Left ventricle myocardium inferior (tissue), 1 donor: ENCODE results near the gene PTH1R. TPM values are rescaled to one million over a fixed set of nuclear protein-coding genes. Genes with fewer than 3 reads are reported as not detected.

Experiments
- DNase-seq: peaks from one replicate; pipeline ENCODE4 v3.0.0-alpha.2; 2020
- H3K27ac ChIP-seq: fragments of 200-600 bp; replicated peaks from 2 replicates; pipeline ENCODE4 v1.8.0; 2021
- H3K27me3 ChIP-seq: fragments of 200-600 bp; 2 replicates; pipeline ENCODE4 v1.8.0; 2021; ENCODE audit warnings: low read depth
- H3K36me3 ChIP-seq: fragments of 200-600 bp; 2 replicates; pipeline ENCODE4 v1.8.0; 2021
- H3K4me1 ChIP-seq: fragments of 200-600 bp; 2 replicates; pipeline ENCODE4 v1.8.0; 2021
- H3K4me3 ChIP-seq: fragments of 200-600 bp; 2 replicates; pipeline ENCODE4 v1.8.0; 2021; ENCODE audit warnings: mild to moderate bottlenecking, moderate library complexity
- H3K9me3 ChIP-seq: fragments of 200-600 bp; replicated peaks from 2 replicates; pipeline ENCODE4 v1.8.0; 2021
- intact Hi-C: fragments of 100-400 bp; cut with micrococcal nuclease; formaldehyde crosslinking; loops from one replicate; pipeline ENCODE4 v1.11.0; 2022
- long read RNA-seq: library from polyadenylated mRNA; unstranded; transcript quantifications from one replicate; pipeline ENCODE4 v2.0.0, GENCODE V29; 2021
- total RNA-seq: library from RNA; stranded (reverse); fragmentation: NEBNext Ultra II Directional; extraction: Animal tissue kit (Norgen Biotek cat#: 25700); gene quantifications from one replicate; pipeline ENCODE4 v1.2.1, GENCODE V29; 2021
- TF ChIP-seq, protein P1 (sequence below): fragments of 200-600 bp; IDR thresholded peaks from 2 replicates; pipeline ENCODE4 v1.8.0; 2021; ENCODE audit warnings: antibody characterized with exemption, mild to moderate bottlenecking, borderline replicate concordance
- donor health status: DM: no; HTN: yes; CAD: no; lungs with severe emphysema.

Gene PTH1R
- 6.4 TPM for total RNA-seq
- long read RNA-seq, transcript PTH1R-201 (14 exons, 2,123 nt) = major isoform, 7 of 27 reads
- long read RNA-seq, transcript PTH1R-204 (15 exons, 1,914 nt) = minor isoform, 5 of 27 reads
- long read RNA-seq, partial matches to known transcripts = 0 of 27 reads
- long read RNA-seq, other reads (novel, unspliced or antisense) = 15 of 27 reads

DNA sequence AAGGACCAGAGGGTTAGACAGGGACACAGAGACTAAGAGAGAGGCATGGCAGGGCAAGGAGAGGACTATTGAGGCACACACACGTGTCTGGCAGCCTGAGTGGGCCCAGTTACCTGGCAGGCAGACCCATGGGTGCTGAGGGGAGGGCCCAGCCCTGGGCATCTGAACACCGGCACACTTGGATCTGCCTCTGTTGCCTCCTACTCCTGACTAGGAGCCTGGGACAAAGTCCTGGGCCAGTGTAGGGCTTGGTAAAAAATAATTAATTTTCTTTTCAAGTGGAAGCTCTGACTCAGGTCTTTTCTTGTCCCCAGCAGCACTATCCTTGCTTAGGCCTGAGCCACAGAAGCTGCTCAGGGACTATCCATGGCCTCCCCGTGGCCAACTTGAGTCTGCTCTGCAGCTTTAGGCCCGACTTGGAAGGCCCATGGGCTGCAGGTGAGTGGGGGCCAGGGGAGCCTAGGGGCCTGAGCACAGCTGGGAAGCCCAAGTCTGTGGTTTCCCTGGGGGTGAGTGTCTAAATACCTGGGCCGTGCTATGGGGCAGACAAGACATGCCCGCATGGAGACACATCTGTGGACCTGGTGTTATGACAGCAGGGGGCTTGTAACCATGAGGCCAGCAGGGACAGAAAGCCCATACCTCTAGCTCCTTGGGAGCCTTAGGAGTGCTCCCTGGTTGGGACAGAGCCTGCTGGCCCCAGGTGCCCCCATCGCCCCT, at the start of gene PTH1R:
Gene PTH1R (plus strand): TSS at position 316 of the 720 bp plus-strand sequence. CDS start 5,839 bp downstream, outside the sequence.
- TF ChIP-seq, protein P1, sequence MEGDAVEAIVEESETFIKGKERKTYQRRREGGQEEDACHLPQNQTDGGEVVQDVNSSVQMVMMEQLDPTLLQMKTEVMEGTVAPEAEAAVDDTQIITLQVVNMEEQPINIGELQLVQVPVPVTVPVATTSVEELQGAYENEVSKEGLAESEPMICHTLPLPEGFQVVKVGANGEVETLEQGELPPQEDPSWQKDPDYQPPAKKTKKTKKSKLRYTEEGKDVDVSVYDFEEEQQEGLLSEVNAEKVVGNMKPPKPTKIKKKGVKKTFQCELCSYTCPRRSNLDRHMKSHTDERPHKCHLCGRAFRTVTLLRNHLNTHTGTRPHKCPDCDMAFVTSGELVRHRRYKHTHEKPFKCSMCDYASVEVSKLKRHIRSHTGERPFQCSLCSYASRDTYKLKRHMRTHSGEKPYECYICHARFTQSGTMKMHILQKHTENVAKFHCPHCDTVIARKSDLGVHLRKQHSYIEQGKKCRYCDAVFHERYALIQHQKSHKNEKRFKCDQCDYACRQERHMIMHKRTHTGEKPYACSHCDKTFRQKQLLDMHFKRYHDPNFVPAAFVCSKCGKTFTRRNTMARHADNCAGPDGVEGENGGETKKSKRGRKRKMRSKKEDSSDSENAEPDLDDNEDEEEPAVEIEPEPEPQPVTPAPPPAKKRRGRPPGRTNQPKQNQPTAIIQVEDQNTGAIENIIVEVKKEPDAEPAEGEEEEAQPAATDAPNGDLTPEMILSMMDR = no peak
- intact Hi-C loops = no loop called here
- Histone ChIP-seq H3K36me3 (no peaks in the 10 kb centered on the region), H3K4me3 (no peak within 1 kb of the TSS), H3K4me1 (peaks cover 69% of the 10 kb centered on the region), H3K9me3 (no peaks in the 10 kb centered on the region), H3K27ac (peak within 1 kb of the TSS; percentile 30), H3K27me3 (peaks cover 21% of the 10 kb centered on the region)
- DNase-seq = no peak

DNA sequence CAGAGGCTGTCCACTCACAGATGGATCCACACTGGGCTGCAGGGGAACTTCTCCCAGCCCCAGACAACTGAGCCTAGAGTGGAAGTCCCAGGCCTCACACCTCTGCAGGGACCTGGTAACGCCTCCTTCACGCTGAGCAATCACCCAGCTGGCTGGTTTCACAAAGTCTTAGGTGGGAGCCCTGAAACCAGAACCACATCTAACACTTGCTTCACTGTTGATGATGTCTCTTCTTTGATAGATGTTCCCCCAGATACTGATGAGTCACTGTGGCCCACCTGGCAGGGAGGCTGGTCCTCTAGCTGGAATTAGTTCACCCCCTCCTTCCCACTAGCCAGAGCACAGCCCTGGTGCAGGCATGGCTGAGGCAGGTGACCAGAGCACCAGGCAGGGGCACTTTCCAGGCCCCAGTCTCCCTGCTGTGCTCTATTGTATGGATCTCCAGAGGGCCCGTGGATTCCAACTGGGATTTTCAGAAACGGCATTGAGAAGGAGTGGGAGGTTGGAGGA, 47.8 kb upstream of the PTH1R start:
- TF ChIP-seq, protein P1 = no peak
- H3K4me3 ChIP-seq = no peak overlapping the region
- peaks cover 44% of the 10 kb centered on the region for H3K36me3 ChIP-seq
- H3K27me3 ChIP-seq = no peaks in the 10 kb centered on the region
- DNase-seq = no peak
- no peak overlapping the region for H3K27ac ChIP-seq
- intact Hi-C loops = no loop called here
- H3K9me3 ChIP-seq = no peaks in the 10 kb centered on the region
- no peaks in the 10 kb centered on the region for H3K4me1 ChIP-seq

DNA sequence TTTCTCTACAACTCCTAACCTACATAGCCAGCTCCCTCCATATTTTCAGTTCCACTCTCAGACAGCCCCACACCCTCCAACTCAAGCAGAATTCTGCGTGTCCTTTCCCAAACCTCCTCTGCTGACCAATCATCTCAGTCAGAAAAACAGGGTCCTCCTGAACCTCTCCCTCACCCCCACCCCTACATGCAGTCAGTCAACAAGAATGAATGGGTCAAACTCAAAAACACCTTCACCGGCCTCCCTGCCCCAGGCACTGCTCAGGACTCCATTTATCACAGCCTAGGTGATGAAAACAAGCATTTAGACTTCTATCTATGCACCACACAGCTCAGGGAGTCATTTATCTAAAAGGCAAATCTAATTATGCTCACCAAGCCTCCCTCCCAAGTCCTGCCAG, 46.7 kb upstream of the PTH1R start:
- H3K27me3 ChIP-seq = no peaks in the 10 kb centered on the region
- no peak overlapping the region for H3K27ac ChIP-seq
- no peaks in the 10 kb centered on the region for H3K9me3 ChIP-seq
- no peak overlapping the region for H3K4me3 ChIP-seq
- peaks cover 45% of the 10 kb centered on the region for H3K36me3 ChIP-seq
- TF ChIP-seq, protein P1 = no peak
- no peak for DNase-seq
- H3K4me1 ChIP-seq = no peaks in the 10 kb centered on the region
- intact Hi-C loops = no loop called here

DNA sequence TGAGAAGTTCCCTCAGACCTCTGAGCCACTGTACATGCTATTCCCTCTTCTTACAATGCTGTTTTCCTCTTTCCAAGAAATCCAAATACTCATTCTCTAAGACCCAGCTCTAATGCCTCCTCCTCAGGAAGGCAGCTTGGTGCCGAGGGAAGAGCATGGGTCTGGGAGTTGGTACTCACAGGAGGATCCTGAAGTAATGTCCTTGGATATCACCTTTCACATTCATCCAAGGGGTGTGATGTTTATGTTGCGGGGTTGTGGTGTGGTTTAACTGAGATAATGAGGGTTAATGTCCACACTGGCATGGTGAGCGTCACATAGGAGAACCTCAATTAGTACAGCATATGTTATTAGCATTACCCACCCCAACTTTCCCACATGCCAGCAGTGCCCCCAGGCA, 46.2 kb upstream of the PTH1R start:
- no peaks in the 10 kb centered on the region for H3K4me1 ChIP-seq
- TF ChIP-seq, protein P1 = no peak
- H3K27ac ChIP-seq = no peak overlapping the region
- H3K9me3 ChIP-seq = no peaks in the 10 kb centered on the region
- intact Hi-C loops = no loop called here
- H3K36me3 ChIP-seq = peaks cover 50% of the 10 kb centered on the region
- H3K4me3 ChIP-seq = no peak overlapping the region
- no peak for DNase-seq
- H3K27me3 ChIP-seq = no peaks in the 10 kb centered on the region

DNA sequence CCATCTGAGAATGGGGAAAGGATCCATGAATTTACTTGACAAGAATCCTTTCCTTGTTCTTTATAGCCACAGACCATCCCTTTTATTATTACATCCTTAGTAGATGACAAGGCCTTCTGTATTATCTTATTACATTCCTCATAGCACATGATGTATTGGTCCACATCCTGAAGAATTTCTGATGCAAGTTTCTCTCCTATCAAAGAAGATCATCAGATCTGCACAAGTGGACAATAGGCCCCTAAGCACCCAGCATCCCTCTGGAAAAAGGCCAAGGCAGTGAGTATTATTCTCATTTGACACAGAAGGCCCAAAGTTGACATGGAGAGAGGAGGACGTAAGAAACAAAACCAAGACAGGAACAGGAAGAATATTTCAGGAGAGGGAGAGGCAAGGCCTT, 45.7 kb upstream of the PTH1R start:
- Histone ChIP-seq H3K36me3 (peaks cover 56% of the 10 kb centered on the region), H3K27ac (no peak overlapping the region), H3K9me3 (no peaks in the 10 kb centered on the region), H3K27me3 (no peaks in the 10 kb centered on the region), H3K4me3 (no peak overlapping the region), H3K4me1 (no peaks in the 10 kb centered on the region)
- TF ChIP-seq, protein P1 = no peak
- intact Hi-C loops = no loop called here
- DNase-seq = no peak
